Heart right ventricle (tissue), 16 donors: Measurements from ENCODE around the gene GRIA3. TPM values are rescaled to one million over a fixed set of nuclear protein-coding genes. Genes with fewer than 3 reads are reported as not detected.

Experiments
- ATAC-seq, 8 donors: fragments of 200-7000 bp; cut with Tn5 transposase; one replicate each; pipeline ENCODE4 v1.9.1; 2020; ENCODE audit warnings: mild to moderate bottlenecking in 8 of 8, moderate library complexity in 8 of 8, moderate number of reproducible peaks in 1 of 8
- DNase-seq, 2 donors: peaks; one replicate each; pipeline ENCODE4 v3.0.0-alpha.2; 2020
- H3K27ac ChIP-seq, 10 donors: fragments of 200-600 bp; sonication (generic) in 2 of 10; one replicate each; pipeline versions ENCODE4 v1.5.0 to v1.8.0; 2020 to 2022; ENCODE audit warnings: mild to moderate bottlenecking in 3 of 10
- H3K27me3 ChIP-seq, 7 donors: fragments of 200-600 bp; one replicate each; pipeline ENCODE4 v1.8.0; 2021 to 2022; ENCODE audit warnings: mild to moderate bottlenecking in 2 of 7
- H3K36me3 ChIP-seq, 9 donors: fragments of 200-600 bp; sonication (generic) in 1 of 9; one replicate each; pipeline versions ENCODE4 v1.5.0 to v1.8.0; 2020 to 2022; ENCODE audit warnings: mild to moderate bottlenecking in 2 of 9
- H3K4me1 ChIP-seq, 9 donors: fragments of 200-600 bp; sonication (generic) in 1 of 9; one replicate each; pipeline versions ENCODE4 v1.5.0 to v1.8.0; 2020 to 2022; ENCODE audit warnings: mild to moderate bottlenecking in 4 of 9
- H3K4me3 ChIP-seq, 10 donors: fragments of 200-600 bp; sonication (generic) in 2 of 10; one replicate each; pipeline versions ENCODE4 v1.5.0 to v1.8.0; 2020 to 2022; ENCODE audit warnings: mild to moderate bottlenecking in 7 of 10, moderate library complexity in 2 of 10
- H3K9me3 ChIP-seq, 11 donors: fragments of 200-600 bp in 10 of 11; sonication (generic) in 2 of 11; one replicate each; pipeline versions ENCODE4 v1.5.0 to v1.8.0; 2013 to 2022; ENCODE audit warnings: mild to moderate bottlenecking in 2 of 11, control low read depth in 1 of 11, moderate library complexity in 1 of 11
- CTCF ChIP-seq, 9 donors: fragments of 200-600 bp; sonication (generic) in 2 of 9; IDR thresholded peaks; one replicate each; pipeline versions ENCODE4 v1.5.0 to v1.8.0; 2021 to 2022; ENCODE audit warnings: antibody characterized with exemption in 9 of 9, mild to moderate bottlenecking in 5 of 9, moderate library complexity in 1 of 9
- WGBS, 2 donors: extraction: QIAGEN DNeasy Blood & Tissue Kit; methylation state at CpG; one replicate each; pipeline ENCODE4 v1.1.7; 2013; ENCODE audit warnings: inconsistent platforms in 1 of 2; 5-methylcytosine and 5-hydroxymethylcytosine counted together
- intact Hi-C, 10 donors: fragments of 100-400 bp; cut with DNase I; formaldehyde crosslinking; loops; one replicate each; pipeline versions ENCODE4 v1.11.1 to v1.14.2; 2022
- polyA plus RNA-seq, 2 donors: library from polyadenylated mRNA; stranded (reverse); fragments of 200-250 nt; gene quantifications; one replicate each; pipeline ENCODE4 v1.2.3, GENCODE V29; 2013
- total RNA-seq, 10 donors: library from RNA; stranded (reverse); fragmentation: NEBNext Ultra II Directional in 3 of 10; extraction: Animal tissue kit (Norgen Biotek cat#: 25700) in 3 of 10; gene quantifications; one replicate each; pipeline versions ENCODE4 v1.2.1 to v1.2.4, GENCODE V29; 2021 to 2023
- donor health status: Arrhythmogenic right ventricular cardiomyopathy.
- donor health status: ischemic (EF 13 %, LVEDD 7.1; RV severe dilation, severe dysfunction).
- donor health status: healthy with polysubstance abuse.
- donor health status: DM: no; HTN: yes; CAD: no.
- donor health status: DM: no; HTN: no; CAD: no.
- donor health status: ischemic (EF 25% LVEDD 6.9; RV normal size, moderate dysfunction).
- donor health status: ischemic (EF 25% LVEDD 5.7; RV mildly dilated, moderate dysfunction).
- donor health status: healthy.
- donor health status: DM: yes; HTN: yes; CAD: no.
- donor health status: Ischemic cardiomyopathy.
- donor health status: ischemic (EF 35%, LVEDD 5.7; RV mildly dilated, moderate dysfunction).
- donor health status: nonischemic (EF 11% LVEDD 7.7; RV severe dilation, severe dysfunction).
- donor health status: DM: yes; HTN: yes; CAD: no.
- donor health status: PGD.
- donor health status: ischemic (EF 29% LVEDD 5.4; RV normal size, mild dysfunction).
- donor health status: nonischemic (EF 23%, LVEDD 6.1; RV moderate dilation, normal function).

Gene GRIA3
- total and polyA plus RNA-seq, 12 donors: 0.06 to 12.4 (median 1.2) TPM

GRCh38 chrX:123215397-123216089 is 31.5 kb downstream of the GRIA3 start:
- Histone ChIP-seq H3K36me3 (no peaks in the 10 kb centered on the region), H3K27me3 (peaks cover 0 to 6% (median 0%) of the 10 kb centered on the region in 7 donors), H3K4me3 (no peak overlapping the region), H3K4me1 (peaks cover 0 to 25% (median 0%) of the 10 kb centered on the region in 9 donors), H3K27ac (peak overlapping the region in 5 of 10 donors; percentile 22 to 68 (median 60)), H3K9me3 (no peaks in the 10 kb centered on the region)
- WGBS, 2 donors: 38 to 46% methylated on average over 7 of the region's 7 CpGs
- no peak for TF ChIP-seq CTCF (IDR thresholded peaks at IDR 0.05)
- ATAC-seq (peak in 7 of 8 donors; percentile 44 to 92 (median 81)), DNase-seq (peak; percentile 16)
- intact Hi-C loops: no loop called here

GRCh38 chrX:123217077-123217476 is 33.0 kb downstream of the GRIA3 start:
- WGBS, 2 donors: 29 to 53% methylated on average over 2 of the region's 2 CpGs
- intact Hi-C loops: no loop called here
- Histone ChIP-seq H3K4me3 (no peak overlapping the region), H3K27me3 (peaks cover 0 to 6% (median 0%) of the 10 kb centered on the region in 7 donors), H3K36me3 (no peaks in the 10 kb centered on the region), H3K9me3 (no peaks in the 10 kb centered on the region), H3K4me1 (peaks cover 0 to 25% (median 0%) of the 10 kb centered on the region in 9 donors), H3K27ac (peak overlapping the region in 7 of 10 donors; percentile 10 to 68 (median 52))
- DNase-seq: no peak
- ATAC-seq: peak in 6 of 8 donors; percentile 40 to 88 (median 66)
- no peak for TF ChIP-seq CTCF (IDR thresholded peaks at IDR 0.05)

GRCh38 chrX:123217728-123218127 is 33.6 kb downstream of the GRIA3 start:
- H3K27ac ChIP-seq: peak overlapping the region in 7 of 10 donors; percentile 23 to 68 (median 52)

GRCh38 chrX:123219916-123220315 is 35.8 kb downstream of the GRIA3 start:
- intact Hi-C loops: no loop called here
- Histone ChIP-seq H3K9me3 (no peaks in the 10 kb centered on the region), H3K4me3 (no peak overlapping the region), H3K27ac (peak overlapping the region in 6 of 10 donors; percentile 9 to 74 (median 66)), H3K4me1 (peaks cover 0 to 25% (median 0%) of the 10 kb centered on the region in 9 donors), H3K27me3 (peaks cover 0 to 6% (median 0%) of the 10 kb centered on the region in 7 donors), H3K36me3 (no peaks in the 10 kb centered on the region)
- ATAC-seq (peak in 7 of 8 donors; percentile 51 to 87 (median 83)), DNase-seq (peak; percentile 10 to 51)
- WGBS, 2 donors: 16 to 20% methylated on average over 3 of the region's 3 CpGs
- no peak for TF ChIP-seq CTCF (IDR thresholded peaks at IDR 0.05)

More at GRCh38 chrX:123217728-123218127, 33.6 kb downstream of the GRIA3 start:
- intact Hi-C loops: no loop called here
- DNase-seq (no peak), ATAC-seq (no peak)
- no peak for TF ChIP-seq CTCF (IDR thresholded peaks at IDR 0.05)
- Histone ChIP-seq H3K27me3 (peaks cover 0 to 6% (median 0%) of the 10 kb centered on the region in 7 donors), H3K4me3 (no peak overlapping the region), H3K4me1 (peaks cover 0 to 25% (median 0%) of the 10 kb centered on the region in 9 donors), H3K36me3 (no peaks in the 10 kb centered on the region), H3K9me3 (no peaks in the 10 kb centered on the region)
- 72 to 86% methylated on average over 2 of the region's 2 CpGs for WGBS, 2 donors
